ENCODE data around the gene BCL7C. TPM values are rescaled to one million over a fixed set of nuclear protein-coding genes. Genes with fewer than 3 reads are reported as not detected.
"Not testable (repeated sequence)": the region's sequence is repeated elsewhere in the genome, so short reads cannot be mapped to it uniquely, and the experiment has no call there.

BCL7C gene
- total RNA-seq, 1 experiment from 2014 or later: 42.5 TPM

DNA sequence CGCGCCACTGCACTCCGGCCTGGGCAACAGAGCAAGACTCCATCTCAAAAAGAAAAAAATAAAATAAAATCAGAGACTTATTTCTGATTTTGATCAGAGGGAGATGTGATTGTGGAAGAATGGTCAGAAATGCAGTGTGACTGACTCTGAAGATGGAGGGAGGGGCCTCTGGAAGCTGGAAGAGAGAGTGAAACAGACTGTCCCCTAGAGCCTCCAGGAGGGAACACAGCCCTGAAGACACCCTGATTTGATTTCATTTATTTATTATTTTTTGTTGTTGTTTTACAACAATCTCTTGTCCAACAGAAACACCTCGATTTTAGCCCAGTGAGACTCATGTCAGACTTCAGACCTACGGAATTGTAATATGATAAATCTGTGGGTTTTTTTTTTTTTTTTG is 26.1 kb downstream of the BCL7C start:
- no peak for DNase-seq (ENCODE audit: low read depth)

GRCh38 chr16:30866031-30866430 is 27.8 kb downstream of the BCL7C start:
- no peak for DNase-seq (ENCODE audit: low read depth)

DNA sequence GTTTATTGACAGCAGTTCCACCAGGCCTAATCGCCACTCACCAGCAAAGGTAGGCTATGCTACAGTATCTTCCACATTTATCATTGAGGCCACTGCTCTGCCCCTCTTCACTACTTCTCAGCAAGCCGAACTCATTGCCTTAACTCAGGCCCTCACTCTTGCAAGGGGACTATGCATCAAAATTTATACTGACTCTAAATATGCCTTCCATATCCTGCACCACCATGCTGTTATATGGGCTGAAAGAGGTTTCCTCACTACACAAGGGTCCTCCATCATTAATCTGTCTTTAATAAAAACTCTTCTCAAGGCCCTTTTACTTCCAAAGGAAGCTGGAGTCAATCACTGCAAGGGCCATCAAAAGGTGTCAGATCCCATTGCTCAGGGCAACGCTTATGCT is 30.7 kb downstream of the BCL7C start:
- not testable (repeated sequence) for DNase-seq (ENCODE audit: low read depth)

- DNase-seq (ENCODE audit: low read depth): not testable (repeated sequence)
These were observed 33.1 kb downstream of the BCL7C start for GRCh38 chr16:30860729-30861128.

DNA sequence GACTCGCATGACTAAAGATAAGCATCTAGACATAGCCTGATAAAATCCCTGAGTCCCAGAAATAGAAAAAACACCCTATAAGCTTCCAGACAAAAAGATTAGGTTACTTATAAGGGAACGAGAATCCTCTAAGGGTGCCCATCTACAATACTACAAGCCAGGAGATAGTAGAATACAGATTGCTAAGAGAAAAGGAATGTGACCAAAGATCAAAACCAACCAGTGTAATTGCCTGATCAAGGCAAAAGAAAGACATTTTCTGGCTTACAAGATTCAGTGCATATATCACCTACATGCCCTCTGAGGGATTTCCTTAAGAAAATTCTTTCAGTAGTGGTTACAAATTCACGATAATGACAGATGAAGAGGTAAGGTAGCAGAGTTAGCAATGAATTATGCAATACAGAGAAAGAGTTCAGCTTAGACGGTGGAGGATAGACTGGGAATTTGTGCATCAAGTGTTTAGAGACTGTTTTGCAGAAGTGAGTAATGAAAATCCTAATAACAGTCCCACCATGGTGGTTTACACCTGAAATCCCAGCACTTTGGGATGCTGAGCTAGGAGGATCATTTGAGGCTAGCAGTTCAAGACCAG is 35.0 kb downstream of the BCL7C start:
- DNase-seq (ENCODE audit: low read depth): no peak

GRCh38 chr16:30858111-30858495 is 35.8 kb downstream of the BCL7C start:
- DNase-seq (ENCODE audit: low read depth): no peak

DNA sequence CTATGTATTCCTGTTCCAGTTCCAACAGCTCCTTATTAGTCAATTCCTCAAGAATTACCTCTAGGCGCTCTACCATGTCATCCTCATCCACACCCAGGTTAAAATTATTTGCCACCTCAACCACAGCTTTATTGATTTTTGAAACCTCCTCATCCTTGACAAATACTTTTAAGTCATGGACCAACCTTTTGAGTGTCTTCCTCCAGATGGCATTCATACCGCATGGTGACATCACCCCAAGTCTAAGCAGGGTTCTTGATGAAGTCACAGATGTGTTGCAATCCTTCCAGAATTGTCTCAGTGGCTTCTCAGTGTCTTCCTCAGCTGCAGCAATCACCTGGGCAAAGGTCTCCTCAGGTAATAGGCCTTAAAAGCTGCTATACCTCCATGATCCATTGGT is 40.1 kb downstream of the BCL7C start:
- no peak for DNase-seq (ENCODE audit: low read depth)

DNA sequence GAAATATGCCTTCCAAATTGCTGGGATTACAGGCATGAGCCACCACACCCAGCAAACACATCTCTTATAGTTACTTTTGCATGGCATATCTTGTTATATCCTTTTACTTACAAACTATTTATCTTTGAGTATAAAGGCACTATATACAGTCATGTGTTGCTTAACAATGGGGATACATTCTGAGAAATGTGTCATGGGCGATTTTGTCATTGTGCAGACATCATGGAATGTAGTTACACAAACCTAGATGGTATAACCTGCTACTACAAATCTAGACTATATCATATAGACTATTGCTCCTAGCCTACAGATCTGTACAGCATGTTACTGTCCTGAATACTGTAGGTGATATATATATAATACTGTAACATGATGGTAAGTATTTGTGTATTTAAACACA is 43.6 kb downstream of the BCL7C start:
- DNase-seq (ENCODE audit: low read depth): no peak

- DNase-seq (ENCODE audit: low read depth): no peak
These were observed 47.1 kb downstream of the BCL7C start for GRCh38 chr16:30846649-30847402.

- DNase-seq (ENCODE audit: low read depth): peak; percentile 81
These were observed 49.0 kb downstream of the BCL7C start for GRCh38 chr16:30844671-30845449.

DNA sequence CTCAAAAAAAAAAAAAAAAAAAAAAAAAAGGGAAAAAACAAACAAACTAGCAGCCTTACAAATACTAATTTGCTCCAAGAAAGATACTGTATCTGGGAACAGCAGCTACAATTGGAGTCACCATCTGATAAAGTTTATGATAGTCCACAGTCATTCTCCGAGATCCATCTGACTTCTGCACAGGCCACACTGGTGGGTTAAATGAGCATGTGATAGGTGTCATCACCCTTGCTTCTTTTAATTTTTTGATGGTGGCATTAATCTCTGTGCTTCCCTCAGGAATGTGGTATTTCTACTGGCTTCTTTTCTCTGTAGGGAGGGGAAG is 49.6 kb downstream of the BCL7C start:
- DNase-seq (ENCODE audit: low read depth): no peak

DNA sequence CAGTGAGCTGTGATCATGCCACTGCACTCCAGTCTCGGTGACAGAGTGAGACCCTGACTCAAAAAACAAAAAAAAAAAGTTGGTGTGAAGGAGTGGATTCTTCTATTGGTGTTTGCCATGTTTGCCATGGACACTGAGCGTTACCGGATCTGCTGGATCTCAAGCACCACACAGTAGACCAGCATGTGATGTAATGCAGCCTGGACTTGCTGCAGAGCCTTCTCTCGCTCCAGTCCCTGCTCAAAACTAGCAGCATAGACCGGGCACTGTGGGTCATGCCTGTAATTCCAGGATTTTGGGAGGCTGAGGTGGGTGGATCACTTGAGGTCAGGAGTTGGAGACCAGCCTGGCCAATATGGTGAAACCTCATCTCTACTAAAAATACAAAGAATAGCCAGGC is 50.4 kb downstream of the BCL7C start:
- DNase-seq (ENCODE audit: low read depth): no peak

GRCh38 chr16:30842971-30843370 is 50.9 kb downstream of the BCL7C start:
- DNase-seq (ENCODE audit: low read depth): no peak

DNA sequence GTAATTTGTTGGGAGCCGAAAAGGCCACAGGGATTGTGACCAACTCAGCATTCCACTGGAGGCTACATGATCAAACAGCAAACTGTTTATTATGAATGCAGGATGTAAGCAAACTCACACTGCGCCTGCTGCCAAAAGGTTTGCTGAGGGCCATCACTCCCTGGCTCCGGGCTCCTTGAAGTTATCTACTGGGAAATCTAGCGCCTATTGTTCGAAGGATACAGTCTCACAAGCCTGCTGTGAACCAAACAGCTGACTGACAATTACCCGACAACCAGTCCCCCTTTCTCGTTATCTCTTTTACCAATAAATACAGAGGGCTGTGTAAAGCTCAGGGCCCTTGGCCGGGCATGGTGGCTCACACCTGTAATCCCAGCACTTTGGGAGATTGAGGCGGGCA is 52.5 kb downstream of the BCL7C start:
- no peak for DNase-seq (ENCODE audit: low read depth)

DNA sequence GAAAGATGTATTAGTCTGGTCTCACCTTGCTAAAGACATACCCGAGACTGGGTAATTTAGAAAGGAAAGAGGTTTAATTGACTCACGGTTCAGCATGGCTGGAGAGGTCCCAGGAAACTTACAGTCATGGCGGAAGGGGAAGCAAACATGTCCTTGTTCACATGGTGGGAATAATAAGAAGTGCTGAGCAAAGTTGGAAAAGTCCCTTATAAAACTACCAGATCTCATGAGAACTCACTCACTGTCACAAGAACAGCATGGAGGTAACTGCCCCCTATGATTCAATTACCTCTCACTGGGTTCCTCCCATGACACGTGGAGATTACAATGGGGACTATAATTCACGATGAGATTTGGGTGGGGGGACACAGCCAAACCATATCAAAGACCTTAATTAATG is 53.3 kb downstream of the BCL7C start:
- DNase-seq (ENCODE audit: low read depth): no peak

DNA sequence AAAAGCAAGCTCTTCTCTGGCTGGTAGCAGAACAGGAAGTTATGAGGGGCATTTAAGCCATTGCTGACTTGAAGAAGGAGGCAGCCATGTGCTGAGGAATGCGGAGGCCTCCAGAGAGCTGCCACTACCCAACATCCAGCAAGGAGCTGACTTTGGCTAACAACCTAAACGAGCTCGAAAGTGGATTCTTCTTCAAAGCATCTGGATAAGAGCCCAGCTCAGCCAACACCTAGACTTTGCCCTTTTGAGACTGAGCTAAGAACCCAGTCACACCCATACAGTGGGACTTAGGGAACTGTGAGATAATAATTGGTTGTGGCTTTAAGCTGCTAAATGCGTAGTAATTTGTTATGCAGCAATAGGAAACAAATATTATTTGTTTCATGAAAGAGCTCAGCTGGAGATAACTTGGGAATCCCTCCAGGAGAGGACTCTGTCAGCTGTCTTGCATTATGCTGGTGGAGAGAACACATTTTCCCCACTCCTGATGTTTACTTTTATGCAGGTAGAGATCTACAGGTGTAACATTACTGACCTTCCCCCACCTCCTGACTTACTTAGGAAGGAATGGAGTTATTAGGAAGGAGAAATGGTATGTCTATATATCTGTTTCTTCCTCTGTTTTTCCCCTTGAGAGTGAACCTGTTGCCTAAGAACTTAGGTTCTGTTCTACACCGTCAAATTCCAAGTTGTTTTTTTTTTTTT is 54.2 kb downstream of the BCL7C start:
- no peak for DNase-seq (ENCODE audit: low read depth)

DNA sequence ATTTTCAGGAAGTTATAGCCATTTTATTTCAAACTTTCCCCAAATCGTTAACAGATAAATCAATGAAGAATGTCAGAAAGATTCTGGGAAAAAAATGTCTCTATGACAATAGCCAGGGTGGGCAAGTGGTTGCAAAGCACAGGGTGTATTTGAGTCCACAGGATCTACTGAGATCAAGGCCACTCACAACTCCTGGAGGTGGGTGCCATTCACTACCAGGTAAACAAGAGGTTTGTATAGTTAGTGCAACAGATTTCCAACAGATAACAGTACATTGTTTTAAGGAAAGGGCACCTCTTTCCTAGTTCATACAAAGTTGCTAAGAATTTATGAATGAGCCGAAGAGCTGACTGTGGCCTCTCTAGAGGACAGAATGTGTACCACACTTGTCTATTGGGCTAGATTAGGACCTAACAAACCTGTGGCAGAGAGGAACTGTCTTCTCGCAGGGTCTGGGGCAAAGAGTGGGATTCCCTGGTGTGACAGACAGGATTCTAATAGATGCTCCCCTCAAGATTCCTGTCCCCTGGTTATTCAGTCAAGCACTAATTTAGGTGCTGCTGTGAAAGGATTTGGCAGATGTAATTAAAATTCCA is 54.9 kb downstream of the BCL7C start:
- no peak for DNase-seq (ENCODE audit: low read depth)

DNA sequence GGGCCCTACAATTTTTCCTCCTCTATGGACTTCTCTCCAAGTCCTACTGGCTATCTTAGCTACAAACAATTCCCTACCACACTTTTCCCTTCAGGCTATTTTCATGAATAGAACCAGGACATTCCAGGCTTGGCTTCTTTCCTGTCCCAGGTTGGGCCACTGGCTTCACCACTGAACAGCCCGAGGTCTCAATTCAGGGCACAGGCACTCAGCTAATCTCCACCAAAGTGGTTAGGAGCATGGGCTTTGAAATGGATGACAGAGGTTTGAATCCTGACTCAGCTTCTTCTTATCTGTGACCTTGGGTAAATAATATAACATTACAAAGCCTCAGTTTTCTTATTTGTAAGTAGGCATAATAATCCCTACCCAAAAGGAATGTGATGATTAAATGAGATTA is 56.0 kb downstream of the BCL7C start:
- no peak for DNase-seq (ENCODE audit: low read depth)
